GM11168 (cell line): ENCODE measurements around the gene ZMYM3.

Experiments
- in situ Hi-C: fragments of 300-500 bp; cut with MboI; formaldehyde crosslinking; loops from one replicate; pipeline ENCODE4 v1.12.0; 2022; ENCODE audit warnings: low sequenced_read_pairs; ENCODE audit not compliant: unreplicated experiment

Gene ZMYM3

GRCh38 chrX:71253253-71254091 is 468 bp downstream of the ZMYM3 start:
- in situ Hi-C loops, result no loop called here

- in situ Hi-C loops, result no loop called here
Measured at GRCh38 chrX:71252221-71252620, 1.7 kb downstream of the ZMYM3 start.

DNA sequence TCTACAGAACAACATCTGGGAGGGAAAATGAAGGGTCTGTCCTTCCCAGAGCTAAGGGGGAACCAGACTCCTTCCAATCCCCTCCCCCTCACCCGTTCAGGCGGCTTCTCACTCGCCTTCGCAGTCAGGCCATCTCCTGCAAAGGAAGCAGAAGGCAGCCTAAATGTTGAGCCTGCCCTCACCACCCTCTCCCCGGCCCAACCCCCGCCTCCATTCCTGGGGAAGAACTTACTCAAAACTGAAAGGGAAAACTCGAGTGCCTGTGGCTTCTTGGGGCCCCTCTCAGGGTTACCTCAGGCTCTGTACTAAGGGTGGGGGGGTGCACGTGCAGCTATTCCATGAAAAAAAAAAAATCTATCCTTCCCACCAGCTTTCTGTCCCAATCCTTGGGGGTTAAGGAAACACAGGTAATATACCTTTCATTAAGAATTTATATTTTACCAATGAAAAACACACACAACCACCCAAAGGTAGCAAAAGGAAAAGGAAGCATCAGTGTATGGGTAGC is 2.4 kb downstream of the ZMYM3 start:
- in situ Hi-C loops, result no loop called here

- in situ Hi-C loops, result no loop called here
Measured at GRCh38 chrX:71250841-71251240, 3.1 kb downstream of the ZMYM3 start.

DNA sequence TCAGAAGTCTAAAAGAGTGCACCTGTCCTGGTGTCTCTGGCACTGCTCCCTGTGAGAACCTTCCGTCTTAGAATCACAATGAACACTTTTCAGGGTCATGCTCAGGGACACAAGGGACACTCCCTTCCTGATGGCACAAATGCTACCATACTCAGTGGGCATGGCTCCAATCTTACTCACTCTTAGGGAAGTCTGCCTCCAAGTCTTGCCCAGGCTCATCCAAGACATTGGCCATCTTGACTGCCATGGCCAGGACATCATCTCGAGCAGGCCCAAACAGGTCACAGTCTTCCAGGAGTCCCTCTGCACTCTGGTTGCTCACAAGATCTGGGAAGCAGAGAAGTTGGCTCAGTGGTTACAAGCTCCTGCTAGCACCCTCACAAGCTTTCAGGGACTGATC is 8.8 kb downstream of the ZMYM3 start:
- in situ Hi-C loops, result no loop called here

DNA sequence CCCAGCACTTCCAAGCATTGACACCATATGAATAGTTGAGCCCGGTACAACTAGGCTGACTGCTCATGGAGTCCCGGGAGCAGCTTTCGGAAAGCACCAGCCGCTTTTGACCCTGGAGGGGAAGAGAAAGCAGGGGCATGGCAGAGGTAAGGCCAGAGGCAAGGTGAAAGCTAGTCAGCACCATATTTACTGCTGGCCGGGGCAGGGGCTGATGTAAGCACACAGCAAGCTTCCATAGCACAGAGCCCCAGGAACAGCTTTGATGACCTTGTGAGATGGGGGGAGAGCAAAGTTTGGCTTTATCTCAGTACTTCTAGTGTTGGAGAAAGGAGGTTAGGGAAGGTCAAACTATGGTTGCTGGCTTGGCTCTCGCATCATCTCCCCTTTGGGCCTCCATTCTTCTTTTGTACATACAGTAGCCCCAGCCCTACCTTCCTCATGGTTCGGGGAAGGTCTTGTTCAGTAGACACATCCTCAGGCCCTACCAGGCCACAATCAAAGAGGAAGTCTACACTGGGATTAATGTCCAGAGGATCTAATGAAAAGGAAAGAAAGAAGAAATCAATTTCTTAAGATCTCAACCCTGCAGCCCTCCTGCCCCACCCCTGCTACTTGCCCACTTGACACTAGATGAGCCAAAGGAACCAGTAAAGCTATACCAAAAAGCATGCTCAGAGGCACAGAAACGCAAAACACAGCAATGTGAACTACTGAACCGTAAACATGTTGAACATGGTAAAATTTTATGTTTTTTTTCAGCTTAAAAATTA is 9.4 kb downstream of the ZMYM3 start:
- in situ Hi-C loops, result loop anchor here (5.0 kb wide), 1 partner anchor 42 kb away; no protein-coding TSS in a partner anchor

DNA sequence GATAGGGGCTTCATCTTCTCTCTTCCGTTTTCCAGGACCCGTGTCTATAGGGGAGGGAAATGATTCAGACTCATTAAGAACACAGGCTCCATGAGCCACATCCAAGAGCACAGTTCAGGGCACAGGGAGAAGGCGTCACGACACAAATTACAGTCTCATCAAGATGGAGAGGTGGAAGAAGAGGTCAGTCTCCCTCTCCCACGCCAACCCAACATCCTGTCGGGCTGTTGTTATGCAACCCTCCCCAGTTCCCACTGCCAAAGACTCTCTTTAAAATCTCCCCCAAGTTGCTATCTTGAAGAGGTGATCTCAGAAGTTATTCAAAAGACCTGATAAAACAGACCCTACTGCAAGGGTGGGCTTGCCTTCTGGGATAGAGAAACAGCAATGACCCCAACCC is 12.6 kb downstream of the ZMYM3 start:
- in situ Hi-C loops, result loop anchor here (5.0 kb wide), 1 partner anchor 39 kb away; no protein-coding TSS in a partner anchor

DNA sequence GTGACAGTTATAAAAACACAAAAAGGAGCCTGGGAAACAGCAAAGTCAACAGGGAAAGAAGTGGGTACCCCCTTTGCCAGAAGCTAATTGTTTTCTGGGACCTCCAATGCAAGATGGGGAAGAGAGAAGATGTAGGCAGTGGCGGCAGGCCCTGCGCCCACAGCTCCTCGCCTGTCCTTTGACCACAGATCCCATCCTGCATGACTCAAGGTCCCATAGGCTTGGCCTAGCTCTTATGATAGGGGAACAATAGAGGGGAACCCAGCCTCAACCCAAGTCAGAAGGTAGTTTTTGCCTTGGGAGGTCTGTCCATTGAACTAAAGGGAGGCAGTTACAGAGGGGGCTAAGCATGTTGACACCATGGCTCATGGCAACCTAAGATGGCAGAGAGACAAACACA is 14.2 kb downstream of the ZMYM3 start:
- in situ Hi-C loops, result loop anchor here (5.0 kb wide), 1 partner anchor 37 kb away; no protein-coding TSS in a partner anchor

DNA sequence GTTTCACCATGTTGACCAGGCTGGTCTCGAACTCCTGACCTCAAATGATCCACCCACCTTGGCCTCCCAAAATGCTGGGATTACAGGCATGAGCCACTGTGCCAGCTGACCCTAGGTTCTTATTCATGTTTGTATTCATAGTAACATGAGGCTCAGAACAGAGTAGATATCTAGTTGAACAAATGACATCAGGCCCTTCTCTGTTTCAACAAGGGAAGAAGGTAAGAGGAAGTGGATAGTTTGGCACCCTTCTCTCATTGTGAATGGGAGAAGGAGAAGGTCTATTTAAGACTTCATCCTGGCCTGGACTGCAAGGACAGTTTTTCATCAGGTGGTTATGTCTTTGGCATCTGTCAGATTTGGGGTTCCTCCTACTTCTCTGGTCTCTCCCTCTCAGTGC is 17.1 kb downstream of the ZMYM3 start:
- in situ Hi-C loops, result no loop called here

GRCh38 chrX:71235482-71235881 is 18.5 kb downstream of the ZMYM3 start:
- in situ Hi-C loops, result no loop called here

DNA sequence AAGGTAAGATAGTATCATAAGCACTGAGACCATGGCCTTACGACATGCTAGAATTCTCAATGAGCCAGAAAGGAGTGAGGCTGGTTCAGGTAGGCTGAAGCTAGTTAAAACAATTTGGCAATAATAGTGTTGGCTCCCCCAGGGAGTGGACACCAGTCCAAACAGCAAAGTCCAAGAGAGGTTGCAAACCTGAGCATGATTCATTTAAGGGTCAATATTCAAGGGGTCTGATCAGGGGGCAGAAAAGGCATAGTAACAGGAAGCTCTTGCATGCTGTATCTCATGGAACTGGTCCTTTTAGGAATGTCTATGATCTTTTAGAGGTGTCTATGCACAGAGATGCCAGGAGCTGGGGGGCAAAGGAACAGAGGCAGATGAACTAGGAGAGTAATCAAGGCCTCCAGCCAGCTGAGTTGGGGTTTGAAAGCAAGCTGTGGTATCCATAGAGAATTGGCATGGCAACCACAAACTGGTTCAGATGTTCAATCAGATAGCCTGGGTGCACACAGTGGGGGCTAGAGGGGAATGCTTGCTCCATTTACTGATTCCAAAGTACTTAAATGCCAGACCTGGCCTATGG is 25.8 kb downstream of the ZMYM3 start:
- in situ Hi-C loops, result no loop called here

DNA sequence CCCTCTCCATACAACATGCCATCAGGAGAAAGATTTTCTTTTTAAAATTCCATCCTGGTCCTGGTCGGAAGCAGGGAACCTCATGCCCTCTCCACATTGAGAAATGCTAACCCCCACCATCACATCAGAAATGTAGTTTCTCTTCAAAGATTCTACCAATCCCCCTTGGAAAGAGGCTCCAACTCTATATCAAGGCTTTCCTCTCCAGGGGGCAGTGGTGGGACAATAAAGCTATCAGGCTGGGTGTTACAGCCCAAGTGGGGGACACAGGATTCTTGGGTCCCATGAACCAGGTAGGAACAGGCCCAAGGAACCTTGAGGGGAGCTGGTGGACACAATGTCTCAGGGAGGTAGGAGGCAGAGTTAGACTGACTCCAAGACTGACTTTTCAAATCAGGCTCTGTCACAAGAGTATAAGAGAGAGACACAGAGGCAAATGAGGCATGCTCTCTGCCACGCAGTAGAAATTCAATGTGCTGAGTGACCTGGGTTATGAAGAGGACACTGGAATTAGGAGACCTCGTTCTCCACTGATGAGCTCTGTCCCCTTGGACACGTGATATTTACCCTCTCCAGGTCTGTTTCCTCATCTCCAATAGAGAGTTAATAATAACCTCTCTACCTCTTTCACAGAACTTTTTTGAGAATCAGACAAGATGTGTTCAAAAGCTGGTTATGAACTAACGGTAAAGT is 26.4 kb downstream of the ZMYM3 start:
- in situ Hi-C loops, result no loop called here

DNA sequence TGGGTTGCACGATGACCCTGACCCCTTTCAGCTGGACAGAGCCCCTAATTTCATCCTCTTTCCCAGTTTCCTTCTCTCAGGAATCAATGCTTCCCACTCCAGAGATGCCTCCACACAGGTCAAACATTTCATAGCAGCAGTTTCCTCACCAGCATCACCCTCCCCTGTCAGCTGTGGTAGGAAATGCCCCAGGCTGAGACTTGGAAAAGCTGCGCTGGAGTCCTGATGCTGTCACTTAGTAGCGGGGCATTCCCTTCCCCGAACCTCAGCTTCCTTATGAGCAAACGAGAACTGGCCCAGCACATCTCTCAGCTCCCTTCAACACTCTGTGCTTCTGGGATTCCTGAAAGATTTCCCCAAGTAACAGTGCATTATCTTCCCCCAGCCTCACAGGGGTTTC is 28.3 kb downstream of the ZMYM3 start:
- in situ Hi-C loops, result no loop called here

DNA sequence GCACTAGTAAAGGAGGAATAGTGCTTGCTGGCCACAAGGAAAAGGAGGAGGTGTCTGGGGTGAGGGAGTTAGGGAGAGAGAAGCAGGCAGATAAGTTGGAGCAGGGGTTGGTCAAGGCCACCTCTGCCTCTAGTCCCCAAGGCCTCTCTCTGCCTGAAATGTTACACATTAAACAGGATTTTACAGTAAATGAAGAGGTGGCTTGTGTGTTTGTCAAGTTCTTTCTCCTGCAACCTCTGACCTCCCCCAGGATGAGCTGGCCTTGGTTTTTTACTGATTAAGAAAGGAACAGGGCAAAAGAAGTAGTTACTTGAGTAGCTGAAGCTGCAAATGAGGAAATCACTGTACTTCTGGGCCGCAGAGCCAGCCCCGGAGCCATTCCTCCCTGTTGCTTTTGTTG is 28.9 kb downstream of the ZMYM3 start:
- in situ Hi-C loops, result no loop called here

DNA sequence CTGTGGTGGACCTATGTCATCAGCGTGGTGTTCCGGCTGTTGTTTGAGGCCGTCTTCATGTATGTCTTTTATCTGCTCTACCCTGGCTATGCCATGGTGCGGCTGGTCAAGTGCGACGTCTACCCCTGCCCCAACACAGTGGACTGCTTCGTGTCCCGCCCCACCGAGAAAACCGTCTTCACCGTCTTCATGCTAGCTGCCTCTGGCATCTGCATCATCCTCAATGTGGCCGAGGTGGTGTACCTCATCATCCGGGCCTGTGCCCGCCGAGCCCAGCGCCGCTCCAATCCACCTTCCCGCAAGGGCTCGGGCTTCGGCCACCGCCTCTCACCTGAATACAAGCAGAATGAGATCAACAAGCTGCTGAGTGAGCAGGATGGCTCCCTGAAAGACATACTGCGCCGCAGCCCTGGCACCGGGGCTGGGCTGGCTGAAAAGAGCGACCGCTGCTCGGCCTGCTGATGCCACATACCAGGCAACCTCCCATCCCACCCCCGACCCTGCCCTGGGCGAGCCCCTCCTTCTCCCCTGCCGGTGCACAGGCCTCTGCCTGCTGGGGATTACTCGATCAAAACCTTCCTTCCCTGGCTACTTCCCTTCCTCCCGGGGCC is 29.7 kb downstream of the ZMYM3 start:
- in situ Hi-C loops, result no loop called here

GRCh38 chrX:71222929-71223328 is 31.0 kb downstream of the ZMYM3 start, which contains the start of gene GJB1:
GJB1 (plus strand) TSS chrX:71223224; CDS start chrX:71223708, 484 bp downstream.
- in situ Hi-C loops, result no loop called here

DNA sequence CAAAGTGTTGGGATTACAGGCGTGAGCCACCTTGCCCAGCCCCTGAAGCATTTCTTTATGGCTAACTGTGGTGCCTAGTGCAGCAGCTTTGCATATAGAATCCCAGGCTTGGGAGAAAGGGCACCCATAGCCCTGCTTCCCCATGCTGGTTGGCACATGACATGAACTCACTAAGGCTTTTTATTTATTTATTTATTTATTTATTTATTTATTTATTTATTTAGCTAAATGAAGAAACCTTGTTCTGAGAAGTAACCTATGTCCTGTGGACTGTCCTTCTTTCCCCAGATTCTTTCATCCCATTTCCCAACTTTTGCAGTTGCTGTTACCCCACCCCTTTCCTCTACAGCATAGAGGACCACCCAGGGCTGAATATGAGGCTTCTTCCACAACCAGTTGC is 32.8 kb downstream of the ZMYM3 start:
- in situ Hi-C loops, result no loop called here

GRCh38 chrX:71217298-71217697 is 36.6 kb downstream of the ZMYM3 start:
- in situ Hi-C loops, result no loop called here

GRCh38 chrX:71216485-71216884 is 37.5 kb downstream of the ZMYM3 start:
- in situ Hi-C loops, result no loop called here
